ENCODE data around the gene WTAP.

WTAP gene

DNA sequence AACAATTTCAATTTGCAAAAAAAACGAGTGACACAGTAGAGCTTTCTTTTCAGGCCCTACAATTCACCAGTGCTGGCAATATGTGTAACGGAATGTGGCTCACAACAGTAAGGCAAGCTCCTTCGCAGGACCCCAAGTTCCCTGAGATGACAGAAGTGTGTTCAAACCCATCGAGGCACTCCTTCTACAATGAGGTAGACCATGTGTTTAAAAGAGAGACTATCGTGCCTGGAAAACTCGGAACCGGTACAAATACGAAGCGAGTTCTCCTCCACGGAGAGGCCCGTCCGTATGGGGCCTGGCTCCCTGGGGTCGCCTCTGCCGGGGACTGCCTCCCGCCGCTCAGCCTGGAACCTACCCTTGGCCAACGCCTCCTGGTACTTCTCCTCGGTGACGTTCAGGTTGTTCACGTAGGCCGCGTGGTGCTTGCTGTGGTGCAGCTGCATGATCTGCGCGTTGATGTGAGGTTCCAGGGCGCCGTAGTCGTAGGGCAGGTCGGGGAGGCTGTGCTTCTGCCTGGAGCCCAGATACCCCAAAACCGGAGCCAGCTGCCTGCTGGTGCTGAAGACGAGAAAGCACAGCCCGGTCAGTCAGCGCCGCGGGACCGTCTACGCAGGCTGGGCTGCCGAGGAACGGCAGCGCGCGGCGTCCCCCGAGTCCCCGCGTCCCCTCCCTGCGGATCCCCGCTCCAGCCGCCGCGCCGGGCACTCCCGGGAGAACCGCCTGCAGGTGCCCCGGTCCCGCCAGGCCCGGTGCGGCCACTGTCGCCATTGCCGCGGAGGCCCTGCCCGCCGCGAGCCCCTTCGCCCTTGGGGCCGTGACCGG lies 34.8 kb upstream of the WTAP start:
- Histone ChIP-seq H3K9me3 (no peaks in the 10 kb centered on the region), H3K27me3 (no peaks in the 10 kb centered on the region), H3K4me3 (ENCODE audit: low read depth, low read length) (peak overlapping the region; percentile 80), H3K4me1 (peaks cover 4% of the 10 kb centered on the region; the same call in 1 of the 2 replicates), H3K36me3 (peaks cover 8% of the 10 kb centered on the region)
- peak; percentile 50 for DNase-seq
- TF ChIP-seq CTCF (IDR thresholded peaks at IDR 0.05; ENCODE audit: low read depth, low read length) = no peak

DNA sequence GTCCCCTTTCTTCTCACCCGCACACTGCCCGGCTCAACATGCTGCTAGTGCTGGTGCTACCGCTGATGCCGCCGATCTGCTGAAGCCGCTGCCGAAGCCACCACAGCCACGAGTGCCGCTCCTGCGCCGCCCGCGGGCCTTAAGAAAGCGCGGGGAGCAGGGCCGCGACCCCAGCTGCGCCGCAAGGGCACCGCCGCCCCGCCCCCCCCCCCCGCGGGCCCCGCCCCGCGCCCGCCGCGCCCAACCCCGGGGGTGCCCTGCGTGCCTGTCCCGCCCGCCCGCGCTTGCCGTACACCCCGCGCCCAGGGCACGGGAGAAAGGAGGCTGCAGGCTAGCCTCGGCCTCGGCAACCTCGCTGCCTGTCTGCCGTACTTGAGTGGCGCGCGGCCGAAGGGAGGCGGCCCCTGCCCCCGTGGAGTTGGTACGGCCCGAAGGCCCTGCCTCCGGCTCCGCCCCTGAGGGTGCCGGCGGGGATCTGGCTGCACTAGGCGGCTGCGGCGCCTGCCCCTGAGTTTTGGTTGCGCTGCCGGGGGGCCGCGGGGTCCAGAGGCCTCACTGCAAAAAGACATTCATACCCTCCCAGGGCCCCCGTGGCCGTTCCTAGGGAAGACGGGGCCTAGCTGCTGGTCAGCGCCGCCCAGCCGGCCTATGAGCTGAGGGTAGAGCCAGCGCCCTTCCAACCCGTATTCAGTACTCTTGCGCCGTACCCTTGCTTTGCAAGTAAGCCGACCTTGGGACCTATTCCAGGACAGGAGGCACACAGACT lies 34.0 kb upstream of the WTAP start, which contains the start of gene SOD2:
TSS of gene SOD2 (minus strand) at position 114 of the 766 bp plus-strand sequence. CDS start at position 40, 74 bp downstream.
- Histone ChIP-seq H3K36me3 (peaks cover 2% of the 10 kb centered on the region; the same call in 1 of the 2 replicates), H3K9me3 (no peaks in the 10 kb centered on the region), H3K27me3 (no peaks in the 10 kb centered on the region), H3K4me3 (ENCODE audit: low read depth, low read length) (peak within 1 kb of the TSS; percentile 80), H3K4me1 (peaks cover 4% of the 10 kb centered on the region; the same call in 1 of the 2 replicates)
- DNase-seq = peak; percentile 89
- TF ChIP-seq CTCF (IDR thresholded peaks at IDR 0.05; ENCODE audit: low read depth, low read length) = no peak

DNA sequence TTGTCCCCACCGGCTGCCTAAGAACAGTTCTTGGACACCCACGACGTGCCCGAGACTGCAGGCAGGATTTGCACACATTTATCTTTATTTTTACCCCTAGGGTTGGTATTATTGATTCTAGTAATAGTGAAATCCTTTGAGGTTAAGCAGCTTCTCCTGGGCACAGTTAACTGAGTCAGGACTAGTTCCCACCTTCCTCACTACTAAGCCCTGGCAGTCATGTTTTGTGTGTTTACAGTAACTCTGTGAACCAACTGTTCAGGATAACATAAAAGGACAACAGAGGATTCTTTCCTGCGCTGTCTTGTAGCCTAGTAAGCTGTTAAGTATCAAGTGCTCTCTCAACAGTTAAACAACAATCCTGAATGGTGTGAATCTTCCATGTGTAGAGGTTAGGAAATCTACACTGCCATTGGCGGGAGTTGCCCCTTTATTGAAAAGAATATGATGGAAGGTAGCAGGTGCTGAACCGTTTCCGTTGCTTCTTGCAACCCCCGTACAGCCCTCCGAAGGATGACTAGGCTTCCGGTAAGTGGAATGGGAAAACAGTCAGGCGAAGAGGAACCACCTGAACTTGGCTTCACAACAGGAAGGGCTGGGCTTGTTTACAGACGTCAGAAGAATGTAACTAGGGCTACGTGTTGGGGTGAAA lies 33.3 kb upstream of the WTAP start:
- H3K9me3 ChIP-seq = no peaks in the 10 kb centered on the region
- H3K4me1 ChIP-seq = peaks cover 4% of the 10 kb centered on the region; the same call in 1 of the 2 replicates
- H3K36me3 ChIP-seq = peaks cover 2% of the 10 kb centered on the region; the same call in 1 of the 2 replicates
- H3K4me3 ChIP-seq (ENCODE audit: low read depth, low read length) = peak overlapping the region; percentile 80
- H3K27me3 ChIP-seq = no peaks in the 10 kb centered on the region
- TF ChIP-seq CTCF (IDR thresholded peaks at IDR 0.05; ENCODE audit: low read depth, low read length) = no peak
- DNase-seq = no peak

GRCh38 chr6:159695984-159696383 lies 31.3 kb upstream of the WTAP start:
- no peak for TF ChIP-seq CTCF (IDR thresholded peaks at IDR 0.05; ENCODE audit: low read depth, low read length)

DNA sequence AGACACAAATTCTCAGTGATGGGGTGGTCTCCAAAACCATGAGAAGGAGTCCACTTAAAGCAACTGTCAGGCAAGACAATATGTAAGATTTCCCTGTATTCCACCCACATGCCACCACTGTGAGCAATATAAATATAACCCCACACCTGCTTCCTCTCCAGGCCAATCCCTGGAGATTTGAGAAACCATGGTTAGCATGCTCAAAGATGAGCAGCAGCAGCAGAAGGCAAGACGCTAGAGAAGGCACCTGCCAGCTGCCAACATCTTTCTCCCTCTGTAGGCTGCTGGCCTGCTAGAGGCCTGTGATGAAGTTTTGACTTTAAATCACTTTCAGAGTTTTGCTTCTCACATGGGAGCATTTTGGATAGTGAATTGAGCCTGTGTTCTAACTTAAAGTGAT lies 26.3 kb upstream of the WTAP start:
- Histone ChIP-seq H3K4me3 (ENCODE audit: low read depth, low read length) (no peak overlapping the region), H3K36me3 (no peaks in the 10 kb centered on the region), H3K4me1 (no peaks in the 10 kb centered on the region), H3K9me3 (no peaks in the 10 kb centered on the region), H3K27me3 (no peaks in the 10 kb centered on the region)
- no peak for TF ChIP-seq CTCF (IDR thresholded peaks at IDR 0.05; ENCODE audit: low read depth, low read length)
- no peak for DNase-seq

More at GRCh38 chr6:159695984-159696383, 31.3 kb upstream of the WTAP start:
- H3K36me3 ChIP-seq = peaks cover 2% of the 10 kb centered on the region; the same call in 1 of the 2 replicates
- peaks cover 4% of the 10 kb centered on the region; the same call in 1 of the 2 replicates for H3K4me1 ChIP-seq
- no peaks in the 10 kb centered on the region for H3K9me3 ChIP-seq
- no peak for DNase-seq
- H3K4me3 ChIP-seq (ENCODE audit: low read depth, low read length) = no peak overlapping the region
- no peaks in the 10 kb centered on the region for H3K27me3 ChIP-seq

All from BE2C (cell line).